Peyer's patch (tissue), 4 donors: ENCODE measurements around the gene ECT2.

Source experiments
- POLR2A ChIP-seq, 2 donors: fragments of 450-650 bp; IDR thresholded peaks; one replicate each; pipeline ENCODE4 v1.5.1; 2017; ENCODE audit warnings: antibody characterized with exemption in 2 of 2, mild to moderate bottlenecking in 2 of 2, moderate library complexity in 2 of 2
- TF ChIP-seq, protein P1 (sequence below), 6 experiments: fragments of 450-650 bp in 4 of 6; fragments of 200-600 bp in 2 of 6; sonication (generic) in 1 of 6; IDR thresholded peaks; one replicate each; pipeline ENCODE4 v1.5.1; 2017 to 2019; ENCODE audit warnings: antibody characterized with exemption in 6 of 6, mild to moderate bottlenecking in 3 of 6, moderate library complexity in 1 of 6

DNA sequence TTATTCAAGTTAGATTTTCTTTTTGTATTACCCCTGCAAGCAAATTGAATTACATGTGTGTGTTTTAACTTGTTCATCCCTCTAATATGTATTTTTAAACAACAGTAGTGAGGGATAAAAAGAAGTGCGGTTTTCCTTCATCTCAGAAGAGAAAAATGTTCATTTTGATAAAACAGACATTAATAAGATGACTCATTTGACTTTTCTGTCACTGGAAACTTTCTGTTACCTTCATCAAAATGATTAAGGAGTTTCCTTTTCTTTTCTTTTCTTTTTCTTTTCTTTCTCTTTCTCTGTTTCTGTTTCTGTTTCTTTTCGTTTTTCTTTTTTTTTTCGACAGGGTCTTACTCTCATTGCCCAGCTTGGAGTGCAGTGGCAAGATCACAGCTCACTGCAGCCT, 53.0 kb downstream of the ECT2 start:
- TF ChIP-seq, protein P1, sequence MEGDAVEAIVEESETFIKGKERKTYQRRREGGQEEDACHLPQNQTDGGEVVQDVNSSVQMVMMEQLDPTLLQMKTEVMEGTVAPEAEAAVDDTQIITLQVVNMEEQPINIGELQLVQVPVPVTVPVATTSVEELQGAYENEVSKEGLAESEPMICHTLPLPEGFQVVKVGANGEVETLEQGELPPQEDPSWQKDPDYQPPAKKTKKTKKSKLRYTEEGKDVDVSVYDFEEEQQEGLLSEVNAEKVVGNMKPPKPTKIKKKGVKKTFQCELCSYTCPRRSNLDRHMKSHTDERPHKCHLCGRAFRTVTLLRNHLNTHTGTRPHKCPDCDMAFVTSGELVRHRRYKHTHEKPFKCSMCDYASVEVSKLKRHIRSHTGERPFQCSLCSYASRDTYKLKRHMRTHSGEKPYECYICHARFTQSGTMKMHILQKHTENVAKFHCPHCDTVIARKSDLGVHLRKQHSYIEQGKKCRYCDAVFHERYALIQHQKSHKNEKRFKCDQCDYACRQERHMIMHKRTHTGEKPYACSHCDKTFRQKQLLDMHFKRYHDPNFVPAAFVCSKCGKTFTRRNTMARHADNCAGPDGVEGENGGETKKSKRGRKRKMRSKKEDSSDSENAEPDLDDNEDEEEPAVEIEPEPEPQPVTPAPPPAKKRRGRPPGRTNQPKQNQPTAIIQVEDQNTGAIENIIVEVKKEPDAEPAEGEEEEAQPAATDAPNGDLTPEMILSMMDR (IDR thresholded peaks at IDR 0.05), result no peak
- no peak for TF ChIP-seq POLR2A (IDR thresholded peaks at IDR 0.05)
